ENCODE data around the gene NR3C2. TPM values are rescaled to one million over a fixed set of nuclear protein-coding genes. Genes with fewer than 3 reads are reported as not detected.

The NR3C2 gene
- total RNA-seq, 2 experiments from 2014 or later = 2.0 to 5.2 TPM

DNA sequence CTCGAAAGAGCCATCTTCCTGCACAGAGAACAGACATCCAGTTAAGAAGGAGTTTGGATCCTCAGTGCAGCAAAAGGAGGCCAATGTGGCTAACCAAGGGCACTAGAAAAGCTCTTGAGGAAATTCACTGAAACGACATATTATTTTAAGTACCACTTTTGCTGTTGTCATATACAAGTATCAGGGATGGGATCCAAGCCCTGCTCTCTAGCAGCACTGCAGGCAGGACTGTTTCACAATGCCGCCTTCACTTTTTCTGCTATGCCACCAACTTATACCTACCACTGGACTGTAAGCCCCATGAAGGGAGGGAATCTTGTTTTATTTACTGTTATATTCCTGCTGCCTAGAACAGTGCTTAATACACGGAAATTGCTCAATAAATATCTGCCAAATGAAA lies 299.0 kb downstream of the NR3C2 start:
- no peak for TF ChIP-seq EZH2phosphoT487 (IDR thresholded peaks at IDR 0.05; ENCODE audit: borderline replicate concordance, low read depth, low read length)
- TF ChIP-seq, protein P1, sequence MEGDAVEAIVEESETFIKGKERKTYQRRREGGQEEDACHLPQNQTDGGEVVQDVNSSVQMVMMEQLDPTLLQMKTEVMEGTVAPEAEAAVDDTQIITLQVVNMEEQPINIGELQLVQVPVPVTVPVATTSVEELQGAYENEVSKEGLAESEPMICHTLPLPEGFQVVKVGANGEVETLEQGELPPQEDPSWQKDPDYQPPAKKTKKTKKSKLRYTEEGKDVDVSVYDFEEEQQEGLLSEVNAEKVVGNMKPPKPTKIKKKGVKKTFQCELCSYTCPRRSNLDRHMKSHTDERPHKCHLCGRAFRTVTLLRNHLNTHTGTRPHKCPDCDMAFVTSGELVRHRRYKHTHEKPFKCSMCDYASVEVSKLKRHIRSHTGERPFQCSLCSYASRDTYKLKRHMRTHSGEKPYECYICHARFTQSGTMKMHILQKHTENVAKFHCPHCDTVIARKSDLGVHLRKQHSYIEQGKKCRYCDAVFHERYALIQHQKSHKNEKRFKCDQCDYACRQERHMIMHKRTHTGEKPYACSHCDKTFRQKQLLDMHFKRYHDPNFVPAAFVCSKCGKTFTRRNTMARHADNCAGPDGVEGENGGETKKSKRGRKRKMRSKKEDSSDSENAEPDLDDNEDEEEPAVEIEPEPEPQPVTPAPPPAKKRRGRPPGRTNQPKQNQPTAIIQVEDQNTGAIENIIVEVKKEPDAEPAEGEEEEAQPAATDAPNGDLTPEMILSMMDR (conservative IDR thresholded peaks at IDR 0.05; ENCODE audit: low read length) = no peak
- ChIA-PET POLR2A (interaction anchor here (0.6 kb wide), 1 partner anchor 233 kb away, joined by 4 read pairs; no protein-coding TSS in a partner anchor), CTCF (ENCODE audit: unreplicated experiment) (no interaction called here)
- BruUV-seq (replicated peaks) = no TSS peak
- Histone ChIP-seq H2AFZ (ENCODE audit: low read length) (no peak overlapping the region), H3K4me2 (ENCODE audit: low read length) (no peak overlapping the region), H3K4me1 (ENCODE audit: insufficient read depth, low read length, poor library complexity, severe bottlenecking) (no peaks in the 10 kb centered on the region), H4K20me1 (ENCODE audit: insufficient read depth, low read length) (no peaks in the 10 kb centered on the region), H3K9me3 (ENCODE audit: low read length) (no peaks in the 10 kb centered on the region), H3K79me2 (ENCODE audit: insufficient read depth, low read depth, low read length) (no peaks in the 10 kb centered on the region), H3K4me3 (ENCODE audit: low read depth, low read length, poor library complexity, severe bottlenecking) (no peak overlapping the region), H3K27ac (ENCODE audit: low read depth, low read length, poor library complexity, severe bottlenecking) (no peak overlapping the region), H3K36me3 (ENCODE audit: insufficient read depth, low read length) (no peaks in the 10 kb centered on the region), H3K9me2 (ENCODE audit: insufficient read depth, low read length) (no peaks in the 10 kb centered on the region)
- intact Hi-C loops (cut with micrococcal nuclease; ENCODE audit: unreplicated experiment) = no loop called here
- DNase-seq (ENCODE audit: low spot score) = no peak

GRCh38 chr4:148141501-148141900 lies 300.7 kb downstream of the NR3C2 start:
- H3K9me3 ChIP-seq (ENCODE audit: low read length) = no peaks in the 10 kb centered on the region
- no peak overlapping the region for H2AFZ ChIP-seq (ENCODE audit: low read length)
- H3K4me1 ChIP-seq (ENCODE audit: insufficient read depth, low read length, poor library complexity, severe bottlenecking) = no peaks in the 10 kb centered on the region
- no peak overlapping the region for H3K27ac ChIP-seq (ENCODE audit: low read depth, low read length, poor library complexity, severe bottlenecking)
- TF ChIP-seq EZH2phosphoT487 (IDR thresholded peaks at IDR 0.05; ENCODE audit: borderline replicate concordance, low read depth, low read length) = no peak
- TF ChIP-seq, protein P1 (conservative IDR thresholded peaks at IDR 0.05; ENCODE audit: low read length) = no peak
- no peaks in the 10 kb centered on the region for H3K79me2 ChIP-seq (ENCODE audit: insufficient read depth, low read depth, low read length)
- no peaks in the 10 kb centered on the region for H3K36me3 ChIP-seq (ENCODE audit: insufficient read depth, low read length)
- H3K4me2 ChIP-seq (ENCODE audit: low read length) = no peak overlapping the region
- CTCF ChIA-PET (ENCODE audit: unreplicated experiment) = no interaction called here
- POLR2A ChIA-PET = interaction anchor here (1.0 kb wide), 1 partner anchor 19 kb away, joined by 4 read pairs; no protein-coding TSS in a partner anchor
- H3K9me2 ChIP-seq (ENCODE audit: insufficient read depth, low read length) = no peaks in the 10 kb centered on the region
- H4K20me1 ChIP-seq (ENCODE audit: insufficient read depth, low read length) = no peaks in the 10 kb centered on the region
- no TSS peak for BruUV-seq (replicated peaks)
- DNase-seq (ENCODE audit: low spot score) = no peak
- intact Hi-C loops (cut with micrococcal nuclease; ENCODE audit: unreplicated experiment) = no loop called here
- H3K4me3 ChIP-seq (ENCODE audit: low read depth, low read length, poor library complexity, severe bottlenecking) = no peak overlapping the region

GRCh38 chr4:148126825-148127224 lies 315.4 kb downstream of the NR3C2 start:
- intact Hi-C loops (cut with micrococcal nuclease; ENCODE audit: unreplicated experiment) = no loop called here
- no peak for DNase-seq (ENCODE audit: low spot score)
- H3K4me3 ChIP-seq (ENCODE audit: low read depth, low read length, poor library complexity, severe bottlenecking) = no peak overlapping the region
- H3K27ac ChIP-seq (ENCODE audit: low read depth, low read length, poor library complexity, severe bottlenecking) = no peak overlapping the region
- no TSS peak for BruUV-seq (replicated peaks)
- no peaks in the 10 kb centered on the region for H3K9me2 ChIP-seq (ENCODE audit: insufficient read depth, low read length)
- H3K4me2 ChIP-seq (ENCODE audit: low read length) = no peak overlapping the region
- peaks cover 4% of the 10 kb centered on the region; the same call in 1 of the 2 replicates for H3K9me3 ChIP-seq (ENCODE audit: low read length)
- TF ChIP-seq EZH2phosphoT487 (IDR thresholded peaks at IDR 0.05; ENCODE audit: borderline replicate concordance, low read depth, low read length) = no peak
- TF ChIP-seq, protein P1 (conservative IDR thresholded peaks at IDR 0.05; ENCODE audit: low read length) = no peak
- POLR2A ChIA-PET = interaction anchor here (0.7 kb wide), 1 partner anchor 74 kb away, joined by 3 read pairs; no protein-coding TSS in a partner anchor
- no peak overlapping the region for H2AFZ ChIP-seq (ENCODE audit: low read length)
- no peaks in the 10 kb centered on the region for H3K36me3 ChIP-seq (ENCODE audit: insufficient read depth, low read length)
- H3K79me2 ChIP-seq (ENCODE audit: insufficient read depth, low read depth, low read length) = no peaks in the 10 kb centered on the region
- CTCF ChIA-PET (ENCODE audit: unreplicated experiment) = no interaction called here
- H3K4me1 ChIP-seq (ENCODE audit: insufficient read depth, low read length, poor library complexity, severe bottlenecking) = no peaks in the 10 kb centered on the region
- H4K20me1 ChIP-seq (ENCODE audit: insufficient read depth, low read length) = no peaks in the 10 kb centered on the region

Data from OCI-LY7 (cell line).